K562 (cell line): ENCODE measurements around the gene RTCA. TPM values are rescaled to one million over a fixed set of nuclear protein-coding genes. Genes with fewer than 3 reads are reported as not detected.

Experiments
- ATF4 ChIP-seq: fragments of 450-650 bp; formaldehyde crosslinking; IDR thresholded peaks from 2 replicates; pipeline ENCODE4 v1.4.0; 2022; ENCODE audit warnings: mild to moderate bottlenecking, moderate library complexity
- ATF7 ChIP-seq: fragments of 450-650 bp; IDR thresholded peaks from 2 replicates; pipeline ENCODE4 v1.7.1; 2014; ENCODE audit warnings: mild to moderate bottlenecking, moderate library complexity
- C11orf30 ChIP-seq: fragments of 450-650 bp; IDR thresholded peaks from 2 replicates; pipeline ENCODE4 v1.6.1; 2016; ENCODE audit warnings: low read depth, mild to moderate bottlenecking
- CBFB ChIP-seq: sonication (generic); formaldehyde crosslinking; IDR thresholded peaks from 2 replicates; pipeline ENCODE4 v1.4.0; 2020; ENCODE audit warnings: mild to moderate bottlenecking, missing genetic modification reagents
- CEBPB ChIP-seq: fragments of 450-650 bp; IDR thresholded peaks from 2 replicates; pipeline ENCODE4 v1.6.1; 2016; ENCODE audit warnings: missing genetic modification characterization, missing compliant biosample characterization
- ETS1 ChIP-seq: conservative IDR thresholded peaks from 2 replicates; pipeline ENCODE4 v1.6.1; 2011; ENCODE audit warnings: low read depth, mild to moderate bottlenecking, low read length; ENCODE audit not compliant: control insufficient read depth
- NEUROD1 ChIP-seq: fragments of 150-350 bp; IDR thresholded peaks from 2 replicates; pipeline ENCODE4 v1.6.1; 2014; ENCODE audit warnings: borderline replicate concordance, low read length, low read depth; ENCODE audit not compliant: partially characterized antibody
- NR4A1 ChIP-seq, 2 experiments: fragments of 250-450 bp in 1 of 2; fragments of 450-650 bp in 1 of 2; sonication (Bioruptor Pico) in 1 of 2; IDR thresholded peaks; 2 replicates each; pipeline versions ENCODE4 v1.4.0 to v1.6.1; 2016 to 2020; ENCODE audit warnings: mild to moderate bottlenecking in 2 of 2, missing compliant biosample characterization in 1 of 2, missing genetic modification characterization in 1 of 2, moderate library complexity in 1 of 2
- POLR2H ChIP-seq: IDR thresholded peaks from 2 replicates; pipeline ENCODE4 v1.6.1; 2016; ENCODE audit warnings: missing genetic modification characterization, low read depth, mild to moderate bottlenecking, control low read depth, missing compliant biosample characterization, moderate library complexity
- RBBP5 ChIP-seq: fragments of 200-600 bp; sonication (generic); IDR thresholded peaks from 2 replicates; pipeline ENCODE4 v1.6.1; 2012; ENCODE audit warnings: borderline replicate concordance, mild to moderate bottlenecking, low read length, control low read depth, inconsistent platforms; ENCODE audit not compliant: insufficient read depth, poor library complexity, severe bottlenecking
- RFX5 ChIP-seq: IDR thresholded peaks from 2 replicates; pipeline ENCODE4 v1.6.1; 2011; ENCODE audit warnings: low read depth, mild to moderate bottlenecking, improper control_type of control experiment, low read length
- TAF9B ChIP-seq: fragments of 450-650 bp; IDR thresholded peaks from 2 replicates; pipeline ENCODE4 v1.6.1; 2018; ENCODE audit warnings: mild to moderate bottlenecking; ENCODE audit not compliant: partially characterized antibody
- TRIM24 ChIP-seq, 2 experiments: fragments of 450-650 bp; IDR thresholded peaks; 2 replicates each; pipeline ENCODE4 v1.6.1; 2016
- VEZF1 ChIP-seq: fragments of 200-800 bp; sonication (Bioruptor generic); IDR thresholded peaks from 2 replicates; pipeline ENCODE4 v1.6.1; 2017; ENCODE audit warnings: missing genetic modification characterization, missing compliant biosample characterization
- ZBTB33 ChIP-seq: sonication (generic); formaldehyde crosslinking; IDR thresholded peaks from 2 replicates; pipeline ENCODE4 v1.8.1; 2023; ENCODE audit warnings: mild to moderate bottlenecking, missing genetic modification reagents
- ZNF146 ChIP-seq: IDR thresholded peaks from one replicate; pipeline ENCODE4 v1.6.1; 2018; ENCODE audit warnings: missing compliant biosample characterization; ENCODE audit not compliant: unreplicated experiment
- ZNF740 ChIP-seq, 3 experiments: fragments of 200-800 bp in 1 of 3; sonication (Bioruptor generic) in 1 of 3; sonication (generic) in 1 of 3; formaldehyde crosslinking in 1 of 3; IDR thresholded peaks; 2 replicates each; pipeline versions ENCODE4 v1.6.1 to v1.8.0; 2016 to 2022; ENCODE audit warnings: mild to moderate bottlenecking in 2 of 3, missing compliant biosample characterization in 2 of 3, missing genetic modification characterization in 2 of 3, missing genetic modification reagents in 1 of 3
- polyA plus RNA-seq, 8 experiments: library from polyadenylated mRNA; depleted of rRNA in 4 of 8; stranded (reverse) in 5 of 8; unstranded in 3 of 8; fragments of >200 nt; fragmentation: Nextera tagmentation in 2 of 8; fragmentation: Illumina TruSeq in 1 of 8; extraction: Ambion mirVana in 2 of 8; extraction: Trizol in 1 of 8; gene quantifications; 2 replicates each; pipeline versions ENCODE4 v1.2.1 to v1.2.3, GENCODE V29; 2011 to 2014; ENCODE audit warnings: inconsistent platforms in 1 of 8, missing spikeins in 1 of 8
- total RNA-seq, 7 experiments: library from RNA; depleted of rRNA in 6 of 7; stranded (reverse); fragments of >200 nt in 6 of 7; fragmentation: Illumina TruSeq in 2 of 7; extraction: Trizol in 2 of 7; gene quantifications; 2 replicates each; pipeline versions ENCODE4 v1.2.1 to v1.2.3, GENCODE V29; 2011 to 2021; ENCODE audit warnings: low replicate concordance in 1 of 7

RTCA gene
- total and polyA plus RNA-seq, 9 of the 15 experiments (the other 6 are each of a cell fraction or from before 2014, with no cell fraction given), result 11.6 to 57.2 (median 43.2) TPM

GRCh38 chr1:100322436-100323211 is 56.6 kb downstream of the RTCA start (continued):
- TF ChIP-seq ETS1 (no peak), TRIM24 (IDR thresholded peaks at IDR 0.05) (peak; percentile 64 to 75; a peak in 3 of 4 replicates), CEBPB (peak; percentile 80), ATF7 (peak; percentile 74), ZNF146 (no peak), NR4A1 (CRISPR knock-in tag; IDR thresholded peaks at IDR 0.05) (no peak), NR4A1 (tag; IDR thresholded peaks at IDR 0.05) (0 out of 2 replicates have a peak, but pooled peaks have one; percentile 39), RFX5 (no peak), NEUROD1 (no peak), POLR2H (tag) (peak; percentile 67), RBBP5 (no peak), CBFB (CRISPR knock-in tag) (no peak), TAF9B (no peak), ZBTB33 (no peak), C11orf30 (peak; percentile 53; the same call in 1 of the 2 replicates), ZNF740 (CRISPR knock-in tag; IDR thresholded peaks at IDR 0.05) (no peak), ZNF740 (tag; IDR thresholded peaks at IDR 0.05) (0 out of 4 replicates have a peak, but pooled peaks of 1 of the 2 experiments have one; percentile 41), ATF4 (CRISPR knock-in tag) (peak; percentile 82; the same call in 1 of the 2 replicates), VEZF1 (0 out of 2 replicates have a peak, but pooled peaks have one; percentile 9)
